Measurements from ENCODE around the gene TRIM29. TPM values are rescaled to one million over a fixed set of nuclear protein-coding genes. Genes with fewer than 3 reads are reported as not detected.

The TRIM29 gene
- total and polyA plus RNA-seq, 2 of the 13 experiments (the other 11 are each of a cell fraction or from before 2014, with no cell fraction given): 0.86 TPM

DNA sequence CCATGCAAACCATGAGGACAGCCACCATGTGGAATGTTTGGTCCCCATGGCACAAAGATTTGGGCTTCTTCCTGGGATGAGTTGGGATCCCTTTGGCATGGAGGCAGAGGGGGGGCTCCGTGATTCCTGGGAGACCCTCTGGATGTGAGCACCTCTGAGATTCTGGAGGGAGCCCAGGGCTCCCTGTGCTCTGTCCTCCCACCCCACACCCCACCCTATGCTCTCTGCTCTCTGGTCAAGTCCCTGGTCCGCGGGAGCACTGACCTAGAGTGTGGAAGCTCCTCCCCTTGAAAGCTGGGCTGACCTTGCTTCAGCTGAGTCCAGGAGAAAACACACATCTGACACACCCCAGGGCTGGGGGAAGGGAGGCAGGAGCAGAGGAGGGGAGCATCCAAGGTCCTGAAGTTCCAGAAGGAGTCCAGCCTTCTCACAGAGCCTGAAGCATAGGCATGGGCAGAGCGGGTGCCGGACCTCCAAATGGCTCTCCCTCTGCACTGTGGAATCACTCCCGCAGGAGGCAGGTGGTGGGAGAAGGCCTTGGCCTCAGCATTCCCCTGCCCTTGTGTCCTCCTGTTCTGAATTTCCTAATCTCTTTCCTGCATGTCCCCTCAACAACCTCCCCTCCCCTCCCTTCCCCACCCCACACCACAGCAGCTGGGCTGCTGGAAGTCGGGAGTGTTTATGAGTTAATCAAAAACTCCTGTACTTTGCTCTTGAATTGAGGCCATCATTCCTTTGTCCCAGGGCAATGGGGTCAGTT is 47.2 kb upstream of the TRIM29 start (continued):
- TF ChIP-seq, protein P1, sequence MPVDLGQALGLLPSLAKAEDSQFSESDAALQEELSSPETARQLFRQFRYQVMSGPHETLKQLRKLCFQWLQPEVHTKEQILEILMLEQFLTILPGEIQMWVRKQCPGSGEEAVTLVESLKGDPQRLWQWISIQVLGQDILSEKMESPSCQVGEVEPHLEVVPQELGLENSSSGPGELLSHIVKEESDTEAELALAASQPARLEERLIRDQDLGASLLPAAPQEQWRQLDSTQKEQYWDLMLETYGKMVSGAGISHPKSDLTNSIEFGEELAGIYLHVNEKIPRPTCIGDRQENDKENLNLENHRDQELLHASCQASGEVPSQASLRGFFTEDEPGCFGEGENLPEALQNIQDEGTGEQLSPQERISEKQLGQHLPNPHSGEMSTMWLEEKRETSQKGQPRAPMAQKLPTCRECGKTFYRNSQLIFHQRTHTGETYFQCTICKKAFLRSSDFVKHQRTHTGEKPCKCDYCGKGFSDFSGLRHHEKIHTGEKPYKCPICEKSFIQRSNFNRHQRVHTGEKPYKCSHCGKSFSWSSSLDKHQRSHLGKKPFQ (CRISPR knock-in tag; IDR thresholded peaks at IDR 0.05; ENCODE audit: insufficient replicate concordance): no peak
- TF ChIP-seq RXRA (CRISPR knock-in tag; IDR thresholded peaks at IDR 0.05) (peak; percentile 95), MXI1 (IDR thresholded peaks at IDR 0.05; ENCODE audit: borderline replicate concordance, low read depth, low read length) (peak; percentile 26; the same call in 1 of the 3 replicates), NFRKB (IDR thresholded peaks at IDR 0.05) (no peak), CAMTA2 (CRISPR knock-in tag; IDR thresholded peaks at IDR 0.05; ENCODE audit: borderline replicate concordance) (0 out of 2 replicates have a peak, but pooled peaks have one; percentile 56), FOXJ3 (CRISPR knock-in tag; IDR thresholded peaks at IDR 0.05; ENCODE audit: borderline replicate concordance) (no peak), ZNF75D (CRISPR knock-in tag; IDR thresholded peaks at IDR 0.05; ENCODE audit: borderline replicate concordance) (no peak), STAT5B (CRISPR knock-in tag; IDR thresholded peaks at IDR 0.05) (no peak), ELF1 (CRISPR knock-in tag; IDR thresholded peaks at IDR 0.05) (peak; percentile 45; the same call in 1 of the 2 replicates), ARID2 (CRISPR knock-in tag; IDR thresholded peaks at IDR 0.05; ENCODE audit: borderline replicate concordance) (no peak), ZNF331 (CRISPR knock-in tag; IDR thresholded peaks at IDR 0.05) (peak; percentile 61), REXO4 (CRISPR knock-in tag; IDR thresholded peaks at IDR 0.05; ENCODE audit: borderline replicate concordance) (no peak), BCL6 (CRISPR knock-in tag; IDR thresholded peaks at IDR 0.05) (peak; percentile 77), MIER3 (CRISPR knock-in tag; IDR thresholded peaks at IDR 0.05; ENCODE audit: borderline replicate concordance) (peak; percentile 85), JUND (CRISPR knock-in tag; IDR thresholded peaks at IDR 0.05) (peak; percentile 39; the same call in 1 of the 2 replicates), ZNF629 (CRISPR knock-in tag; conservative IDR thresholded peaks at IDR 0.05) (peak; percentile 1; the same call in 1 of the 2 replicates), ZNF33A (CRISPR knock-in tag; IDR thresholded peaks at IDR 0.05; ENCODE audit: borderline replicate concordance) (no peak), ZNF251 (CRISPR knock-in tag; IDR thresholded peaks at IDR 0.05) (no peak)
- TF ChIP-seq, protein P2, sequence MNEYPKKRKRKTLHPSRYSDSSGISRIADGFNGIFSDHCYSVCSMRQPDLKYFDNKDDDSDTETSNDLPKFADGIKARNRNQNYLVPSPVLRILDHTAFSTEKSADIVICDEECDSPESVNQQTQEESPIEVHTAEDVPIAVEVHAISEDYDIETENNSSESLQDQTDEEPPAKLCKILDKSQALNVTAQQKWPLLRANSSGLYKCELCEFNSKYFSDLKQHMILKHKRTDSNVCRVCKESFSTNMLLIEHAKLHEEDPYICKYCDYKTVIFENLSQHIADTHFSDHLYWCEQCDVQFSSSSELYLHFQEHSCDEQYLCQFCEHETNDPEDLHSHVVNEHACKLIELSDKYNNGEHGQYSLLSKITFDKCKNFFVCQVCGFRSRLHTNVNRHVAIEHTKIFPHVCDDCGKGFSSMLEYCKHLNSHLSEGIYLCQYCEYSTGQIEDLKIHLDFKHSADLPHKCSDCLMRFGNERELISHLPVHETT (CRISPR knock-in tag; conservative IDR thresholded peaks at IDR 0.05): 0 out of 2 replicates have a peak, but pooled peaks have one; percentile 42
- TF ChIP-seq, protein P3, sequence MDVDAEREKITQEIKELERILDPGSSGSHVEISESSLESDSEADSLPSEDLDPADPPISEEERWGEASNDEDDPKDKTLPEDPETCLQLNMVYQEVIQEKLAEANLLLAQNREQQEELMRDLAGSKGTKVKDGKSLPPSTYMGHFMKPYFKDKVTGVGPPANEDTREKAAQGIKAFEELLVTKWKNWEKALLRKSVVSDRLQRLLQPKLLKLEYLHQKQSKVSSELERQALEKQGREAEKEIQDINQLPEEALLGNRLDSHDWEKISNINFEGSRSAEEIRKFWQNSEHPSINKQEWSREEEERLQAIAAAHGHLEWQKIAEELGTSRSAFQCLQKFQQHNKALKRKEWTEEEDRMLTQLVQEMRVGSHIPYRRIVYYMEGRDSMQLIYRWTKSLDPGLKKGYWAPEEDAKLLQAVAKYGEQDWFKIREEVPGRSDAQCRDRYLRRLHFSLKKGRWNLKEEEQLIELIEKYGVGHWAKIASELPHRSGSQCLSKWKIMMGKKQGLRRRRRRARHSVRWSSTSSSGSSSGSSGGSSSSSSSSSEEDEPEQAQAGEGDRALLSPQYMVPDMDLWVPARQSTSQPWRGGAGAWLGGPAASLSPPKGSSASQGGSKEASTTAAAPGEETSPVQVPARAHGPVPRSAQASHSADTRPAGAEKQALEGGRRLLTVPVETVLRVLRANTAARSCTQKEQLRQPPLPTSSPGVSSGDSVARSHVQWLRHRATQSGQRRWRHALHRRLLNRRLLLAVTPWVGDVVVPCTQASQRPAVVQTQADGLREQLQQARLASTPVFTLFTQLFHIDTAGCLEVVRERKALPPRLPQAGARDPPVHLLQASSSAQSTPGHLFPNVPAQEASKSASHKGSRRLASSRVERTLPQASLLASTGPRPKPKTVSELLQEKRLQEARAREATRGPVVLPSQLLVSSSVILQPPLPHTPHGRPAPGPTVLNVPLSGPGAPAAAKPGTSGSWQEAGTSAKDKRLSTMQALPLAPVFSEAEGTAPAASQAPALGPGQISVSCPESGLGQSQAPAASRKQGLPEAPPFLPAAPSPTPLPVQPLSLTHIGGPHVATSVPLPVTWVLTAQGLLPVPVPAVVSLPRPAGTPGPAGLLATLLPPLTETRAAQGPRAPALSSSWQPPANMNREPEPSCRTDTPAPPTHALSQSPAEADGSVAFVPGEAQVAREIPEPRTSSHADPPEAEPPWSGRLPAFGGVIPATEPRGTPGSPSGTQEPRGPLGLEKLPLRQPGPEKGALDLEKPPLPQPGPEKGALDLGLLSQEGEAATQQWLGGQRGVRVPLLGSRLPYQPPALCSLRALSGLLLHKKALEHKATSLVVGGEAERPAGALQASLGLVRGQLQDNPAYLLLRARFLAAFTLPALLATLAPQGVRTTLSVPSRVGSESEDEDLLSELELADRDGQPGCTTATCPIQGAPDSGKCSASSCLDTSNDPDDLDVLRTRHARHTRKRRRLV (CRISPR knock-in tag; IDR thresholded peaks at IDR 0.05): no peak
- TF ChIP-seq, protein P4, sequence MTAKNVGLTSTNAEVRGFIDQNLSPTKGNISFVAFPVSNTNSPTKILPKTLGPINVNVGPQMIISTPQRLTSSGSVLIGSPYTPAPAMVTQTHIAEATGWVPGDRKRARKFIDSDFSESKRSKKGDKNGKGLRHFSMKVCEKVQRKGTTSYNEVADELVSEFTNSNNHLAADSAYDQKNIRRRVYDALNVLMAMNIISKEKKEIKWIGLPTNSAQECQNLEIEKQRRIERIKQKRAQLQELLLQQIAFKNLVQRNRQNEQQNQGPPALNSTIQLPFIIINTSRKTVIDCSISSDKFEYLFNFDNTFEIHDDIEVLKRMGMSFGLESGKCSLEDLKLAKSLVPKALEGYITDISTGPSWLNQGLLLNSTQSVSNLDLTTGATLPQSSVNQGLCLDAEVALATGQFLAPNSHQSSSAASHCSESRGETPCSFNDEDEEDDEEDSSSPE (CRISPR knock-in tag; IDR thresholded peaks at IDR 0.05): no peak

Measured in HepG2 (cell line).